Gastrocnemius medialis (tissue), 4 donors: ENCODE results near the gene ISG20. TPM values are rescaled to one million over a fixed set of nuclear protein-coding genes. Genes with fewer than 3 reads are reported as not detected.

Experiments used
- ATAC-seq, 2 donors: fragments of 150-250 bp; one replicate each; pipeline ENCODE4 v1.9.1; 2016
- DNase-seq, 2 donors: peaks; one replicate each; pipeline ENCODE4 v3.0.0-alpha.2; 2019
- H3K27ac ChIP-seq, 4 donors: fragments of 200-600 bp; sonication (generic); 1 replicate in 1 of 4; 2 replicates in 3 of 4; pipeline ENCODE4 v1.5.1; 2016 to 2018; ENCODE audit warnings: mild to moderate bottlenecking in 2 of 4, moderate library complexity in 1 of 4
- H3K27me3 ChIP-seq, 3 donors: fragments of 200-600 bp; sonication (generic) in 2 of 3; 1 replicate in 1 of 3; 2 replicates in 2 of 3; pipeline versions ENCODE4 v1.5.1 to v1.6.0; 2016 to 2019; ENCODE audit warnings: mild to moderate bottlenecking in 1 of 3, moderate library complexity in 1 of 3
- H3K36me3 ChIP-seq, 2 donors: fragments of 200-600 bp; sonication (generic) in 1 of 2; one replicate each; pipeline ENCODE4 v1.5.1; 2017 to 2018
- H3K4me1 ChIP-seq, 2 donors: fragments of 200-600 bp; sonication (generic) in 1 of 2; one replicate each; pipeline ENCODE4 v1.5.1; 2016 to 2017; ENCODE audit warnings: mild to moderate bottlenecking in 2 of 2
- H3K4me3 ChIP-seq, 4 donors: fragments of 200-600 bp; sonication (generic) in 3 of 4; 1 replicate in 1 of 4; 2 replicates in 3 of 4; pipeline ENCODE4 v1.5.1; 2016 to 2019; ENCODE audit warnings: mild to moderate bottlenecking in 2 of 4
- H3K9me3 ChIP-seq, 3 donors: fragments of 200-600 bp; sonication (generic) in 2 of 3; 1 replicate in 1 of 3; 2 replicates in 2 of 3; pipeline ENCODE4 v1.5.1; 2016 to 2019
- POLR2A ChIP-seq, 2 donors: fragments of 450-650 bp; IDR thresholded peaks; one replicate each; pipeline ENCODE4 v1.6.1; 2017; ENCODE audit warnings: antibody characterized with exemption in 2 of 2, mild to moderate bottlenecking in 2 of 2, moderate library complexity in 2 of 2
- in situ Hi-C, 4 donors: fragments of 200-750 bp; cut with MboI; loops; one replicate each; pipeline versions ENCODE4 v1.15.0 to v1.8.0; 2017; ENCODE audit warnings: low sequenced_read_pairs in 4 of 4
- intact Hi-C: fragments of 100-400 bp; cut with DNase I; formaldehyde crosslinking; loops from one replicate; pipeline ENCODE4 v1.15.1; 2023; ENCODE audit warnings: low total_unique reads
- total RNA-seq, 4 donors: library from RNA; depleted of rRNA; stranded (reverse); fragments of >200 nt; gene quantifications; one replicate each; pipeline versions ENCODE4 v1.1.0 to v1.2.3, GENCODE V29; 2016
- TF ChIP-seq, protein P1 (sequence below), 5 experiments: fragments of 450-650 bp in 3 of 5; fragments of 200-600 bp in 2 of 5; sonication (generic) in 2 of 5; IDR thresholded peaks in 4 of 5; conservative IDR thresholded peaks in 1 of 5; 1 replicate in 4 of 5; 2 replicates in 1 of 5; pipeline ENCODE4 v1.5.1; 2016 to 2019; ENCODE audit warnings: antibody characterized with exemption in 5 of 5, mild to moderate bottlenecking in 3 of 5, moderate library complexity in 3 of 5

Gene ISG20
- 1 to 10 TPM; 1.2 to 9.2 (median 1.6) TPM for total RNA-seq

DNA sequence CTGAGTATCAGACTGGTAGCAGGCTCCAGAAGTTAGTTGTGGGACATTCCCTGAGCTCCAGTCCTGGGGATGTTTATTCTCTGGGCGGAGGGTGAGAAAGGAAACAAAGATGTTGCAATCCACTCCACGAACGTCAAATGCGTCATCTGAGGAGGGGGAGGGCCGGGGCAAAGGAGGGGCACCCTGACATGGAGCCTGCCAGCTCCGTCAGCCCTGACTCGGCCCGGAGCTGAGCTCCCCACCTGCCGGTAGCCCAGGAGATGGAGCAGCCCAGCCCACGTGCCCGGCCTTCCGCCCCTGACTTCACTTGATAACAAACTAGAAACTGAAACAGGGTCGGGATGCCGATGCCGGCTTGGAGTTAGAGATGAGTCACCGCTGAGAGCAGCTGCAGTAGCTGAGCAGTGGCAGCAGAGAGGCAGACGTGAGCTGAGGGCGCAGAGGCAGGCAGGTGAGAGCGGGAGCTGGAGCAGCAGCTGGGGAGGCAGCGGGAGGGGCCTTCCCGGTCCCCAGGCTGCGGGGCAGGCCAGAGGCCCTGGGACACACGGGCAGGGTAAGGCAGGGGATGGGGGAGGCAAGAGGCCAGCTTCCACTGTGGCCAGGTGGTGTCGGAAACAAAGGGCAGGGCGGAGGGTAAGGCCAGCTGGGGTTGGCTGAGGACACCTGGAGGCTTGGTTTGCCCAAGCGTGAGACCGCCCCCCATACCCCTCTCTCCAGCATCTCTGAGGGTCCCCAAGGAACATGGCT is at the start of gene ISG20:
TSS of gene ISG20 (plus strand) at position 391 of the 747 bp plus-strand sequence. CDS start at position 742, 351 bp downstream.
- H3K4me1 ChIP-seq = peaks cover 11 to 15% of the 10 kb centered on the region in 2 donors
- peak within 1 kb of the TSS; percentile 46 to 59 (median 56) for H3K4me3 ChIP-seq
- peak; percentile 50 to 72 for TF ChIP-seq POLR2A (IDR thresholded peaks at IDR 0.05)
- TF ChIP-seq, protein P1, sequence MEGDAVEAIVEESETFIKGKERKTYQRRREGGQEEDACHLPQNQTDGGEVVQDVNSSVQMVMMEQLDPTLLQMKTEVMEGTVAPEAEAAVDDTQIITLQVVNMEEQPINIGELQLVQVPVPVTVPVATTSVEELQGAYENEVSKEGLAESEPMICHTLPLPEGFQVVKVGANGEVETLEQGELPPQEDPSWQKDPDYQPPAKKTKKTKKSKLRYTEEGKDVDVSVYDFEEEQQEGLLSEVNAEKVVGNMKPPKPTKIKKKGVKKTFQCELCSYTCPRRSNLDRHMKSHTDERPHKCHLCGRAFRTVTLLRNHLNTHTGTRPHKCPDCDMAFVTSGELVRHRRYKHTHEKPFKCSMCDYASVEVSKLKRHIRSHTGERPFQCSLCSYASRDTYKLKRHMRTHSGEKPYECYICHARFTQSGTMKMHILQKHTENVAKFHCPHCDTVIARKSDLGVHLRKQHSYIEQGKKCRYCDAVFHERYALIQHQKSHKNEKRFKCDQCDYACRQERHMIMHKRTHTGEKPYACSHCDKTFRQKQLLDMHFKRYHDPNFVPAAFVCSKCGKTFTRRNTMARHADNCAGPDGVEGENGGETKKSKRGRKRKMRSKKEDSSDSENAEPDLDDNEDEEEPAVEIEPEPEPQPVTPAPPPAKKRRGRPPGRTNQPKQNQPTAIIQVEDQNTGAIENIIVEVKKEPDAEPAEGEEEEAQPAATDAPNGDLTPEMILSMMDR (IDR thresholded peaks at IDR 0.05 in 4 of 5, conservative IDR thresholded peaks at IDR 0.05 in 1 of 5) = peak in 3 of 5 experiments; percentile 31 to 52 (median 36)
- no peaks in the 10 kb centered on the region for H3K36me3 ChIP-seq
- peak; percentile 79 to 85 for DNase-seq
- intact Hi-C loops (no loop called here), in situ Hi-C loops (no loop called here)
- no peaks in the 10 kb centered on the region for H3K9me3 ChIP-seq
- H3K27ac ChIP-seq = peak within 1 kb of the TSS; percentile 80 to 92 (median 84)
- peak; percentile 93 for ATAC-seq
- H3K27me3 ChIP-seq = peaks cover 0 to 2% (median 0%) of the 10 kb centered on the region in 3 donors

DNA sequence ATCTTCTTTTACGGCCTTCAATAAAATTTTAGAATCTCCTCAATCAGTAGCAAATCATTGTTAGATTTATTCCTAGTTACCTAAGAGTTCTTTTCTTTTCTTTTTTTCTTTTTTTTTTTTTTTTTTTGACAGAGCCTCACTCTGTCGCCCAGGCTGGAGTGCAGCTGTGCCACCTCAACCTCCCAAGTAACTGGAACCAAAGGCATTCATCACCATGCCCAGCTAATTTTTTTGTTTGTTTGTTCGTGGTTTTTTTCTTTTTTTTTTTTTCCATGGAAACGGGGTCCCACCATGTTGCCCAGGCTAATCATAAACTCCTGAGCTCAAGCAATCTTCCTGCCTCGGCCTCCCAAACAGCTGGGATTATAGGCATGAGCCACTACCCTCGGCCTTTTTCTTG is 48.1 kb upstream of the ISG20 start:
- Histone ChIP-seq H3K27me3 (no peaks in the 10 kb centered on the region), H3K4me1 (no peaks in the 10 kb centered on the region), H3K36me3 (no peaks in the 10 kb centered on the region), H3K9me3 (no peaks in the 10 kb centered on the region), H3K4me3 (no peak overlapping the region), H3K27ac (no peak overlapping the region)
- ATAC-seq = no peak
- no peak for DNase-seq
- intact Hi-C loops = no loop called here
- no peak for TF ChIP-seq POLR2A (IDR thresholded peaks at IDR 0.05)
- TF ChIP-seq, protein P1 (IDR thresholded peaks at IDR 0.05 in 4 of 5, conservative IDR thresholded peaks at IDR 0.05 in 1 of 5) = no peak
- in situ Hi-C loops = no loop called here

DNA sequence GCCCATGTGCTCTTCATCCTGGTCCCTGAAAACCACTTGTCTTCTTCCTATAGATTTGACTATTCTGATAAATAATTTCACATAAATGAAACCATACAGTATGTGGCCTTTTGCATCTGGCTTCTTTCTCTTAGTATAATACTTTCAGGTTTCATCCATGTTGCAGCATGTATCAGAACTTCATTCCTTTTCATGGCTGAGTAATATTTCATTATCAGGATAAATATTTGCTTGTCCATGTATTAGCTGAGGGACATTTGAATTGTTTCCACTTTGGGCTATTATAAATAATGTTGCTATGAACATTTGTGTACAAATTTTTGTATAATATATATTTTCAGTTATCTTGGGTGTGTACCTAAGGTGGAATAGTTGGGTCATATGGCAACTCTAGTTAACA is 47.4 kb upstream of the ISG20 start:
- ATAC-seq = no peak
- in situ Hi-C loops (no loop called here), intact Hi-C loops (no loop called here)
- Histone ChIP-seq H3K27ac (no peak overlapping the region), H3K36me3 (no peaks in the 10 kb centered on the region), H3K9me3 (no peaks in the 10 kb centered on the region), H3K4me3 (no peak overlapping the region), H3K27me3 (no peaks in the 10 kb centered on the region), H3K4me1 (no peaks in the 10 kb centered on the region)
- DNase-seq = no peak
- TF ChIP-seq POLR2A (IDR thresholded peaks at IDR 0.05) = no peak
- TF ChIP-seq, protein P1 (IDR thresholded peaks at IDR 0.05 in 4 of 5, conservative IDR thresholded peaks at IDR 0.05 in 1 of 5) = no peak

DNA sequence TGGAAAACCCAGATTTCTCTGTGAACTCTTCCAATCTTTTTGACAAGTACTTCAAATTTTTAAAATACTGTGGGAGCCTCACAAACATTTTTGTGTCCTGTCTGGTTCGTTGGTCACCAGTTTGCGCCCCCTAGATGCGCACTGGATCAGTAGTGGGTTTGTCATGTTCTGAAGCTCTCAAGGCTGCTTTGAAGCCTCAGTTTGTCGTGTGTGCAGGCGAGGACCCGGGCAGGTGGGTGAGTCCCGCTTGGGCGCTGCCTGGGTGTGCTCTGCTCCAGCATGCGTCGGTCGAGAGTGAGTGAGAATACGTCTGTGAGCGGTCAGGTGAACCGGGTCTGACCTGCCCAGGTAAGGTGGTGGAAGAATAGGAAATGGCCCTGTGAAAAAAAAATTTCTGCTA is 34.9 kb upstream of the ISG20 start:
- no peaks in the 10 kb centered on the region for H3K36me3 ChIP-seq
- DNase-seq (no peak), ATAC-seq (no peak)
- TF ChIP-seq, protein P1 (IDR thresholded peaks at IDR 0.05 in 4 of 5, conservative IDR thresholded peaks at IDR 0.05 in 1 of 5) = no peak
- TF ChIP-seq POLR2A (IDR thresholded peaks at IDR 0.05) = no peak
- in situ Hi-C loops (loop anchor here in 1 of 4 donors (25.0 kb wide), 1 partner anchor 117 kb away; no protein-coding TSS in a partner anchor), intact Hi-C loops (no loop called here)
- peaks cover 2 to 16% of the 10 kb centered on the region in 2 donors for H3K4me1 ChIP-seq
- peaks cover 31 to 38% (median 37%) of the 10 kb centered on the region in 3 donors for H3K27me3 ChIP-seq
- H3K27ac ChIP-seq = no peak overlapping the region
- no peaks in the 10 kb centered on the region for H3K9me3 ChIP-seq
- H3K4me3 ChIP-seq = no peak overlapping the region
